ENCODE data around the gene DIAPH3.

DIAPH3 gene

GRCh38 chr13:59771272-59771671 lies 392.5 kb downstream of the DIAPH3 start:
- no peak for DNase-seq

- DNase-seq, result no peak
These were observed 393.3 kb downstream of the DIAPH3 start for GRCh38 chr13:59770451-59770850.

- no peak for DNase-seq
These were observed 397.5 kb downstream of the DIAPH3 start for GRCh38 chr13:59766236-59766635.

GRCh38 chr13:59755632-59756290 lies 408.0 kb downstream of the DIAPH3 start:
- DNase-seq, result no peak

GRCh38 chr13:59754411-59754810 lies 409.3 kb downstream of the DIAPH3 start:
- no peak for DNase-seq

GRCh38 chr13:59750860-59751259 lies 412.9 kb downstream of the DIAPH3 start:
- no peak for DNase-seq

GRCh38 chr13:59748046-59748445 lies 415.7 kb downstream of the DIAPH3 start:
- no peak for DNase-seq

- no peak for DNase-seq
These were observed 416.2 kb downstream of the DIAPH3 start for GRCh38 chr13:59747529-59747928.

- no peak for DNase-seq
These were observed 417.3 kb downstream of the DIAPH3 start for GRCh38 chr13:59746291-59746962.

GRCh38 chr13:59745392-59745788 lies 418.3 kb downstream of the DIAPH3 start:
- no peak for DNase-seq

- no peak for DNase-seq
These were observed 418.9 kb downstream of the DIAPH3 start for GRCh38 chr13:59744747-59745391.

- DNase-seq, result no peak
These were observed 420.5 kb downstream of the DIAPH3 start for GRCh38 chr13:59743195-59743594.

- DNase-seq, result no peak
These were observed 421.3 kb downstream of the DIAPH3 start for GRCh38 chr13:59742467-59742866.

- no peak for DNase-seq
These were observed 424.8 kb downstream of the DIAPH3 start for GRCh38 chr13:59738921-59739320.

GRCh38 chr13:59734393-59734792 lies 429.3 kb downstream of the DIAPH3 start:
- no peak for DNase-seq

GRCh38 chr13:59733744-59734143 lies 430.0 kb downstream of the DIAPH3 start:
- DNase-seq, result no peak

- DNase-seq, result no peak
These were observed 433.7 kb downstream of the DIAPH3 start for GRCh38 chr13:59730026-59730425.

- DNase-seq, result no peak
These were observed 434.7 kb downstream of the DIAPH3 start for GRCh38 chr13:59728896-59729545.

- no peak for DNase-seq
These were observed 441.5 kb downstream of the DIAPH3 start for GRCh38 chr13:59721926-59722910.

- DNase-seq, result no peak
These were observed 448.1 kb downstream of the DIAPH3 start for GRCh38 chr13:59715611-59716010.

GRCh38 chr13:59710996-59711701 lies 452.6 kb downstream of the DIAPH3 start:
- no peak for DNase-seq

- DNase-seq, result no peak
These were observed 453.3 kb downstream of the DIAPH3 start for GRCh38 chr13:59710416-59710815.
